DND-41 (cell line): ENCODE measurements around the gene CDC123.

Experiments used
- ATAC-seq: fragments of 200-7000 bp; cut with Tn5 transposase; 3 replicates; pipeline ENCODE4 v1.9.1; 2021; ENCODE audit warnings: low read depth; ENCODE audit not compliant: insufficient read depth
- DNase-seq: peaks from one replicate; pipeline ENCODE4 v3.0.0-alpha.2; 2020
- H2AFZ ChIP-seq: 2 replicates; pipeline ENCODE4 v1.6.0; 2012; ENCODE audit warnings: low read depth, low read length
- H3K27ac ChIP-seq: 2 replicates; pipeline ENCODE4 v1.5.1; 2012; ENCODE audit warnings: low read length, inconsistent platforms
- H3K27me3 ChIP-seq: fragments of 200-600 bp; sonication (generic); 2 replicates; pipeline ENCODE4 v1.6.0; 2012; ENCODE audit warnings: low read length, mild to moderate bottlenecking, inconsistent platforms; ENCODE audit not compliant: insufficient read depth, poor library complexity
- H3K36me3 ChIP-seq: 2 replicates; pipeline ENCODE4 v1.5.1; 2012; ENCODE audit warnings: low read length, inconsistent platforms; ENCODE audit not compliant: insufficient read depth
- H3K4me1 ChIP-seq: 2 replicates; pipeline ENCODE4 v1.5.1; 2012; ENCODE audit warnings: mild to moderate bottlenecking, low read length; ENCODE audit not compliant: insufficient read depth
- H3K4me2 ChIP-seq: 2 replicates; pipeline ENCODE4 v1.6.0; 2012; ENCODE audit warnings: mild to moderate bottlenecking, moderate library complexity, low read length, inconsistent platforms; ENCODE audit not compliant: insufficient read depth
- H3K4me3 ChIP-seq, 2 experiments: fragments of 200-600 bp in 1 of 2; shearing (Covaris generic) in 1 of 2; 2 replicates each; pipeline ENCODE4 v1.5.1; 2012 to 2016; ENCODE audit warnings: inconsistent platforms in 2 of 2, low read length in 2 of 2, mild to moderate bottlenecking in 2 of 2, low read depth in 1 of 2, moderate library complexity in 1 of 2
- H3K79me2 ChIP-seq: 2 replicates; pipeline ENCODE4 v1.6.0; 2012; ENCODE audit warnings: low read length, inconsistent platforms; ENCODE audit not compliant: insufficient read depth
- H3K9ac ChIP-seq: 2 replicates; pipeline ENCODE4 v1.6.0; 2012; ENCODE audit warnings: low read depth, mild to moderate bottlenecking, inconsistent platforms, low read length, moderate library complexity
- H3K9me3 ChIP-seq: 2 replicates; pipeline ENCODE4 v1.5.1; 2012; ENCODE audit warnings: low read length, moderate library complexity, mild to moderate bottlenecking, inconsistent platforms; ENCODE audit not compliant: insufficient read depth, severe bottlenecking
- H4K20me1 ChIP-seq: 2 replicates; pipeline ENCODE4 v1.6.0; 2012; ENCODE audit warnings: low read length; ENCODE audit not compliant: insufficient read depth
- EZH2 ChIP-seq: IDR thresholded peaks from 3 replicates; pipeline ENCODE4 v1.6.1; 2012; ENCODE audit warnings: borderline replicate concordance, low read depth, mild to moderate bottlenecking, moderate library complexity, low read length, inconsistent platforms; ENCODE audit not compliant: severe bottlenecking
- TF ChIP-seq, protein P1 (sequence below): IDR thresholded peaks from 2 replicates; pipeline ENCODE4 v1.5.1; 2012; ENCODE audit warnings: borderline replicate concordance, low read length, moderate library complexity, mild to moderate bottlenecking; ENCODE audit not compliant: poor library complexity, severe bottlenecking; ENCODE audit errors: extremely low read depth

The CDC123 gene

DNA sequence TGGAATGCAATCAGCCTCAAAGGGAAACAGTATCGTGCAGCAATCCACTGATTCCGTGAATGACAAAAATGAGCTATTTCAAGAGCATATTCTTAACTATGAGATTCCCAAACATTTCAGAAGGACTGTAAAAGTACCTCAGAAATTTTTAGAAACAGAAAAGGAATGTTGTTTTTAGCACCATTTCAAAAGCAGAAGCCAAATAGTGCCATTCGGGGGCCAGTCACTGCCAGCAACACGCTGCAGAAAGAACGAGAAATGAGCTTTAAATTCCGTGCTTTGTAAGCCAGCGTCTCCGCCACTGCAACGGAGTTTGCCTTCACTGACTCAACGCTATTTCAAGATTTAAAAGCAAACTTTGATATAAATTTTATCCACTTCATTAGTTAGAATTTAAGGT lies 6.6 kb upstream of the CDC123 start:
- Histone ChIP-seq H2AFZ (no peak overlapping the region), H3K79me2 (peaks cover 72% of the 10 kb centered on the region)

DNA sequence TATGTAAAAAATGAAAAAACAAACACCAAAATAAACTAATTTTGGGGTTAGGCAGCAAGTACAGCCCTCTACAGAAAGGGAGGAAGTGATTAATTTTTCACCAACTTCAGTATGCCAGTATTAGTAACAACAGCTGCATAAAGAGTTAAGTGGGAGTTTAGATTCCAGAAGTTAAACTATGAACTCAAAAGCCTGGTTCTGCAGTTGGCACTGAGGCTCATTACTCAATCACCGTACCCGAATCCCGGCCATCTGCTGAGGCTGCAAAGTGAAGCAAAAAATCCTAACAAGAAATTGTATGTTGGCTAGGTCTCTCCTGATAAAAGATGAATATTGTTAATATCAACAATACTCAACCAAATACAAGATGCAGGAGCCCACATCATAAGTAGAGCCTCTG lies 4.3 kb upstream of the CDC123 start:
- no peak overlapping the region for H3K4me2 ChIP-seq
- no peaks in the 10 kb centered on the region for H3K27me3 ChIP-seq
- no peak for ATAC-seq
- H3K4me1 ChIP-seq = peaks cover 18% of the 10 kb centered on the region
- H3K79me2 ChIP-seq = peaks cover 91% of the 10 kb centered on the region
- no peak overlapping the region for H3K4me3 ChIP-seq
- no peak for TF ChIP-seq EZH2
- TF ChIP-seq, protein P1, sequence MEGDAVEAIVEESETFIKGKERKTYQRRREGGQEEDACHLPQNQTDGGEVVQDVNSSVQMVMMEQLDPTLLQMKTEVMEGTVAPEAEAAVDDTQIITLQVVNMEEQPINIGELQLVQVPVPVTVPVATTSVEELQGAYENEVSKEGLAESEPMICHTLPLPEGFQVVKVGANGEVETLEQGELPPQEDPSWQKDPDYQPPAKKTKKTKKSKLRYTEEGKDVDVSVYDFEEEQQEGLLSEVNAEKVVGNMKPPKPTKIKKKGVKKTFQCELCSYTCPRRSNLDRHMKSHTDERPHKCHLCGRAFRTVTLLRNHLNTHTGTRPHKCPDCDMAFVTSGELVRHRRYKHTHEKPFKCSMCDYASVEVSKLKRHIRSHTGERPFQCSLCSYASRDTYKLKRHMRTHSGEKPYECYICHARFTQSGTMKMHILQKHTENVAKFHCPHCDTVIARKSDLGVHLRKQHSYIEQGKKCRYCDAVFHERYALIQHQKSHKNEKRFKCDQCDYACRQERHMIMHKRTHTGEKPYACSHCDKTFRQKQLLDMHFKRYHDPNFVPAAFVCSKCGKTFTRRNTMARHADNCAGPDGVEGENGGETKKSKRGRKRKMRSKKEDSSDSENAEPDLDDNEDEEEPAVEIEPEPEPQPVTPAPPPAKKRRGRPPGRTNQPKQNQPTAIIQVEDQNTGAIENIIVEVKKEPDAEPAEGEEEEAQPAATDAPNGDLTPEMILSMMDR = no peak
- DNase-seq = no peak
- no peaks in the 10 kb centered on the region for H3K9me3 ChIP-seq
- H4K20me1 ChIP-seq = peaks cover 11% of the 10 kb centered on the region; the same call in 1 of the 2 replicates
- no peak overlapping the region for H2AFZ ChIP-seq
- no peak overlapping the region for H3K27ac ChIP-seq
- H3K36me3 ChIP-seq = peaks cover 24% of the 10 kb centered on the region; the same call in 1 of the 2 replicates
- no peak overlapping the region for H3K9ac ChIP-seq

More for the DNA sequence above, 6.6 kb upstream of the CDC123 start:
- no peaks in the 10 kb centered on the region for H3K9me3 ChIP-seq
- peaks cover 11% of the 10 kb centered on the region; the same call in 1 of the 2 replicates for H4K20me1 ChIP-seq
- H3K36me3 ChIP-seq = peaks cover 43% of the 10 kb centered on the region
- no peak for TF ChIP-seq EZH2
- TF ChIP-seq, protein P1 = no peak
- peaks cover 13% of the 10 kb centered on the region for H3K4me1 ChIP-seq
- no peak overlapping the region for H3K27ac ChIP-seq
- H3K4me3 ChIP-seq = no peak overlapping the region
- no peak for DNase-seq
- H3K27me3 ChIP-seq = no peaks in the 10 kb centered on the region
- ATAC-seq = no peak
- no peak overlapping the region for H3K9ac ChIP-seq
- no peak overlapping the region for H3K4me2 ChIP-seq

DNA sequence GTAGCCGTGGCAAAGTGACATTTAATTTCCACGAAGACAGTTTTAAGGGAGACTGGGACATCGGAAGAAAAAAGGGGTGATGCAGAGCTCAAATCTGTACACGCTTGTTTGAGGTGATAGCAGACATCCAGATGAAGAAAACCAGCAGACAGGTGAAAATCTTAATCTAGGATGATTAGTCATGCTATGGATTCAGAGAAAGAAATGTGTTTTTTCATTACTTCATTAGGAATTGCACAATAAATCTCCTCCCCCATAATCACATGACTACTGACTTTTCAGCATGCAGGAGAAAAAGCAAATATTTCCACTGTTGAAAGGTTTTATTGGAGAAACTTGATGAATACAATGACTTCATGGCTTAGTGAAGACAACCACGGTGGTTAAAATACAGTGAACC lies 2.8 kb upstream of the CDC123 start:
- H3K9me3 ChIP-seq = no peaks in the 10 kb centered on the region

More for the DNA sequence above, 2.8 kb upstream of the CDC123 start:
- no peak overlapping the region for H3K9ac ChIP-seq
- H3K27ac ChIP-seq = no peak overlapping the region
- H3K27me3 ChIP-seq = no peaks in the 10 kb centered on the region
- peaks cover 93% of the 10 kb centered on the region for H3K79me2 ChIP-seq
- peaks cover 8% of the 10 kb centered on the region; the same call in 1 of the 2 replicates for H4K20me1 ChIP-seq
- H2AFZ ChIP-seq = no peak overlapping the region
- TF ChIP-seq, protein P1 = no peak
- TF ChIP-seq EZH2 = no peak
- ATAC-seq (no peak), DNase-seq (no peak)
- H3K4me1 ChIP-seq = peaks cover 32% of the 10 kb centered on the region
- peak overlapping the region; percentile 30; the same call in 1 of the 2 replicates for H3K4me2 ChIP-seq
- no peak overlapping the region for H3K4me3 ChIP-seq
- H3K36me3 ChIP-seq = peaks cover 16% of the 10 kb centered on the region; the same call in 1 of the 2 replicates
